NK-92 (cell line): ENCODE data around the gene NAA11.
"Not testable (repeated sequence)": the region's sequence is repeated elsewhere in the genome, so short reads cannot be mapped to it uniquely, and the experiment has no call there.

ENCODE experiments used
- DNase-seq: peaks from one replicate; lab custom pipeline; 2025; ENCODE audit not compliant: unreplicated experiment; lab: John Stamatoyannopoulos, UW

NAA11 gene

GRCh38 chr4:79308971-79309370 lies 16.9 kb downstream of the NAA11 start:
- DNase-seq = no peak

GRCh38 chr4:79308137-79308536 lies 17.7 kb downstream of the NAA11 start:
- no peak for DNase-seq

GRCh38 chr4:79306795-79307194 lies 19.1 kb downstream of the NAA11 start:
- DNase-seq = no peak

- DNase-seq = no peak
Observed at GRCh38 chr4:79300280-79300679, 25.6 kb downstream of the NAA11 start.

GRCh38 chr4:79298484-79298883 lies 27.4 kb downstream of the NAA11 start:
- DNase-seq = no peak

GRCh38 chr4:79298027-79298426 lies 27.8 kb downstream of the NAA11 start:
- DNase-seq = no peak

- DNase-seq = no peak
Observed at GRCh38 chr4:79297479-79297878, 28.4 kb downstream of the NAA11 start.

- no peak for DNase-seq
Observed at GRCh38 chr4:79296768-79297428, 29.0 kb downstream of the NAA11 start.

GRCh38 chr4:79295086-79295485 lies 30.8 kb downstream of the NAA11 start:
- DNase-seq = no peak

- no peak for DNase-seq
Observed at GRCh38 chr4:79294064-79294463, 31.8 kb downstream of the NAA11 start.

- DNase-seq = no peak
Observed at GRCh38 chr4:79292008-79292407, 33.9 kb downstream of the NAA11 start.

- DNase-seq = no peak
Observed at GRCh38 chr4:79290376-79290775, 35.5 kb downstream of the NAA11 start.

- no peak for DNase-seq
Observed at GRCh38 chr4:79288185-79288584, 37.7 kb downstream of the NAA11 start.

GRCh38 chr4:79287718-79288117 lies 38.1 kb downstream of the NAA11 start:
- DNase-seq = no peak

- DNase-seq = no peak
Observed at GRCh38 chr4:79287076-79287475, 38.8 kb downstream of the NAA11 start.

GRCh38 chr4:79281566-79282359 lies 44.1 kb downstream of the NAA11 start:
- DNase-seq = no peak

GRCh38 chr4:79277467-79277866 lies 48.4 kb downstream of the NAA11 start:
- not testable (repeated sequence) for DNase-seq

GRCh38 chr4:79273915-79274314 lies 51.9 kb downstream of the NAA11 start:
- DNase-seq = no peak

GRCh38 chr4:79272761-79273160 lies 53.1 kb downstream of the NAA11 start:
- no peak for DNase-seq

GRCh38 chr4:79272126-79272525 lies 53.7 kb downstream of the NAA11 start:
- no peak for DNase-seq

- DNase-seq = no peak
Observed at GRCh38 chr4:79267671-79268070, 58.2 kb downstream of the NAA11 start.
